ENCODE results near the gene MRGPRF. TPM values are rescaled to one million over a fixed set of nuclear protein-coding genes. Genes with fewer than 3 reads are reported as not detected.

Gene MRGPRF
- total RNA-seq, 2 donors from 2014 or later: 10.8 to 17.6 TPM

GRCh38 chr11:68983801-68984200 is 29.2 kb downstream of the MRGPRF start:
- Histone ChIP-seq H3K4me1 (peaks cover 0 to 6% of the 10 kb centered on the region in 2 donors), H3K27me3 (no peaks in the 10 kb centered on the region), H3K4me3 (no peak overlapping the region), H3K9me3 (peaks cover 0 to 11% of the 10 kb centered on the region in 2 donors), H3K27ac (no peak overlapping the region), H3K36me3 (no peaks in the 10 kb centered on the region)
- TF ChIP-seq CTCF (IDR thresholded peaks at IDR 0.05): no peak
- no peak for DNase-seq (ENCODE audit: low spot score)

- H3K4me3 ChIP-seq: no peak overlapping the region
- H3K36me3 ChIP-seq: no peaks in the 10 kb centered on the region
- H3K27me3 ChIP-seq: no peaks in the 10 kb centered on the region
- peaks cover 0 to 11% of the 10 kb centered on the region in 2 donors for H3K9me3 ChIP-seq
- H3K4me1 ChIP-seq: peaks cover 0 to 13% of the 10 kb centered on the region in 2 donors
- TF ChIP-seq CTCF (IDR thresholded peaks at IDR 0.05): no peak
- H3K27ac ChIP-seq: no peak overlapping the region
- DNase-seq (ENCODE audit: low spot score): no peak
Measured at GRCh38 chr11:68982134-68982533, 30.9 kb downstream of the MRGPRF start.

- Histone ChIP-seq H3K4me1 (peaks cover 0 to 13% of the 10 kb centered on the region in 2 donors), H3K36me3 (no peaks in the 10 kb centered on the region), H3K27me3 (no peaks in the 10 kb centered on the region), H3K9me3 (no peaks in the 10 kb centered on the region), H3K4me3 (no peak within 1 kb of the TSS), H3K27ac (no peak within 1 kb of the TSS)
- DNase-seq (ENCODE audit: low spot score): no peak
- no peak for TF ChIP-seq CTCF (IDR thresholded peaks at IDR 0.05)
Measured at GRCh38 chr11:68980776-68981065, 32.3 kb downstream of the MRGPRF start, which contains the start of gene MRGPRD. MRGPRD (minus strand) TSS chr11:68980986; CDS start chr11:68980986, 0 bp downstream.

GRCh38 chr11:68979931-68980775 is 32.9 kb downstream of the MRGPRF start:
- H3K36me3 ChIP-seq: no peaks in the 10 kb centered on the region
- H3K27ac ChIP-seq: no peak overlapping the region
- no peak overlapping the region for H3K4me3 ChIP-seq
- H3K4me1 ChIP-seq: peaks cover 0 to 13% of the 10 kb centered on the region in 2 donors
- no peak for TF ChIP-seq CTCF (IDR thresholded peaks at IDR 0.05)
- DNase-seq (ENCODE audit: low spot score): no peak
- H3K9me3 ChIP-seq: no peaks in the 10 kb centered on the region
- no peaks in the 10 kb centered on the region for H3K27me3 ChIP-seq

GRCh38 chr11:68978931-68979594 is 34.0 kb downstream of the MRGPRF start:
- Histone ChIP-seq H3K27ac (no peak overlapping the region), H3K4me3 (no peak overlapping the region), H3K9me3 (no peaks in the 10 kb centered on the region), H3K36me3 (no peaks in the 10 kb centered on the region), H3K4me1 (peaks cover 0 to 13% of the 10 kb centered on the region in 2 donors), H3K27me3 (no peaks in the 10 kb centered on the region)
- no peak for TF ChIP-seq CTCF (IDR thresholded peaks at IDR 0.05)
- no peak for DNase-seq (ENCODE audit: low spot score)

All from right atrium auricular region (tissue), 2 donors.